Pancreas (tissue), 10 donors: ENCODE data around the gene PLCB2. TPM values are rescaled to one million over a fixed set of nuclear protein-coding genes. Genes with fewer than 3 reads are reported as not detected.

Experiments
- ATAC-seq, 4 donors: fragments of 200-7000 bp; cut with Tn5 transposase; one replicate each; pipeline versions ENCODE4 v1.8.0 to v1.9.1; 2020; ENCODE audit warnings: mild to moderate bottlenecking in 4 of 4, moderate library complexity in 4 of 4
- DNase-seq, 6 donors: peaks; one replicate each; pipeline ENCODE4 v3.0.0-alpha.2; 2020
- FAIRE-seq: peaks from 2 replicates; lab custom pipeline; 2012; peaks lifted over from hg19 to GRCh38; lab: Jason Lieb, UNC
- H3K27ac ChIP-seq, 4 donors: fragments of 200-600 bp; sonication (generic); 1 replicate in 3 of 4; 2 replicates in 1 of 4; pipeline versions ENCODE4 v1.5.0 to v1.8.0; 2020
- H3K27me3 ChIP-seq, 4 donors: fragments of 200-600 bp; one replicate each; pipeline ENCODE4 v1.8.0; 2021
- H3K36me3 ChIP-seq, 3 donors: fragments of 200-600 bp; sonication (generic) in 1 of 3; one replicate each; pipeline versions ENCODE4 v1.5.0 to v1.8.0; 2020 to 2021
- H3K4me1 ChIP-seq, 3 donors: fragments of 200-600 bp; one replicate each; pipeline ENCODE4 v1.8.0; 2021
- H3K4me3 ChIP-seq, 4 donors: fragments of 200-600 bp; sonication (generic) in 2 of 4; one replicate each; pipeline versions ENCODE4 v1.5.0 to v1.8.0; 2020 to 2021
- H3K9me3 ChIP-seq, 4 donors: fragments of 200-600 bp; one replicate each; pipeline ENCODE4 v1.8.0; 2021
- CTCF ChIP-seq, 4 donors: fragments of 200-600 bp; sonication (generic) in 3 of 4; IDR thresholded peaks; one replicate each; pipeline versions ENCODE4 v1.5.0 to v1.8.0; 2021; ENCODE audit warnings: antibody characterized with exemption in 4 of 4
- WGBS, 2 donors: extraction: QIAGEN DNeasy Blood & Tissue Kit; methylation state at CpG; one replicate each; pipeline ENCODE4 v1.1.7; 2013; 5-methylcytosine and 5-hydroxymethylcytosine counted together
- intact Hi-C, 3 donors: fragments of 100-400 bp; cut with DNase I; formaldehyde crosslinking; loops; one replicate each; pipeline versions ENCODE4 v1.11.1 to v1.14.2; 2022
- polyA plus RNA-seq, 2 donors: library from polyadenylated mRNA; stranded (reverse); fragments of 200-250 nt; gene quantifications; one replicate each; pipeline ENCODE4 v1.2.3, GENCODE V29; 2013
- total RNA-seq, 6 donors: library from RNA; stranded (reverse); fragmentation: NEBNext Ultra II Directional in 4 of 6; extraction: Animal tissue kit (Norgen Biotek cat#: 25700) in 4 of 6; gene quantifications; one replicate each; pipeline versions ENCODE4 v1.2.1 to v1.2.4, GENCODE V29; 2021 to 2023
- donor health status: healthy with polysubstance abuse.
- donor health status: DM: no; HTN: no; CAD: no; lungs with moderate emphysema.
- donor health status: DM: no; HTN: no; CAD: no.
- donor health status: control.
- donor health status: control.
- donor health status: Bipolar disorder and iron deficiency.
- donor health status: DM: yes; HTN: yes; CAD: no.
- donor health status: DM: no; HTN: no; CAD: no.
- donor health status: DM: no; HTN: no; CAD: no.
- donor health status: DM: yes; HTN: yes; CAD: no.

PLCB2 gene
- total and polyA plus RNA-seq, 8 donors: 0.94 to 23.5 (median 5.7) TPM

- no peak overlapping the region for H3K27ac ChIP-seq
- no peak for FAIRE-seq
- 88 to 94% methylated on average over 7 of the region's 7 CpGs for WGBS, 2 donors
Observed at GRCh38 chr15:40331637-40332036, 23.9 kb upstream of the PLCB2 start.

GRCh38 chr15:40331026-40331425, 23.3 kb upstream of the PLCB2 start:
- 87 to 93% methylated on average over 7 of the region's 7 CpGs for WGBS, 2 donors
- no peak for TF ChIP-seq CTCF (IDR thresholded peaks at IDR 0.05)
- no peaks in the 10 kb centered on the region for H3K9me3 ChIP-seq
- DNase-seq (peak in 1 of 6 donors; percentile 29), ATAC-seq (no peak), FAIRE-seq (no peak)
- no peak overlapping the region for H3K4me3 ChIP-seq
- H3K27me3 ChIP-seq: no peaks in the 10 kb centered on the region
- no peak overlapping the region for H3K27ac ChIP-seq
- intact Hi-C loops: no loop called here
- peaks cover 0 to 16% (median 0%) of the 10 kb centered on the region in 3 donors for H3K4me1 ChIP-seq
- no peaks in the 10 kb centered on the region for H3K36me3 ChIP-seq

More at GRCh38 chr15:40331637-40332036, 23.9 kb upstream of the PLCB2 start:
- no peak for ATAC-seq
- Histone ChIP-seq H3K4me3 (no peak overlapping the region), H3K4me1 (peaks cover 0 to 16% (median 0%) of the 10 kb centered on the region in 3 donors), H3K36me3 (no peaks in the 10 kb centered on the region), H3K9me3 (no peaks in the 10 kb centered on the region), H3K27me3 (no peaks in the 10 kb centered on the region)
- no peak for TF ChIP-seq CTCF (IDR thresholded peaks at IDR 0.05)
- intact Hi-C loops: no loop called here
- peak in 1 of 6 donors; percentile 21 for DNase-seq

- peak overlapping the region in 2 of 4 donors; percentile 28 to 41 for H3K27ac ChIP-seq
- 73 to 80% methylated on average over 5 of the region's 5 CpGs for WGBS, 2 donors
- H3K9me3 ChIP-seq: no peaks in the 10 kb centered on the region
- no peak overlapping the region for H3K4me3 ChIP-seq
- no peaks in the 10 kb centered on the region for H3K36me3 ChIP-seq
- H3K27me3 ChIP-seq: no peaks in the 10 kb centered on the region
- peak in 2 of 4 donors; percentile 9 to 24 for ATAC-seq
- TF ChIP-seq CTCF (IDR thresholded peaks at IDR 0.05): no peak
- H3K4me1 ChIP-seq: peaks cover under 1 to 20% (median under 1%) of the 10 kb centered on the region in 3 donors
- peak in 1 of 6 donors; percentile 37 for DNase-seq
- intact Hi-C loops: no loop called here
- no peak for FAIRE-seq
Observed at GRCh38 chr15:40330368-40330836, 22.7 kb upstream of the PLCB2 start.

GRCh38 chr15:40329804-40330203, 22.1 kb upstream of the PLCB2 start:
- Histone ChIP-seq H3K36me3 (no peaks in the 10 kb centered on the region), H3K27me3 (no peaks in the 10 kb centered on the region), H3K4me3 (no peak overlapping the region), H3K4me1 (peaks cover 6 to 21% (median 7%) of the 10 kb centered on the region in 3 donors), H3K27ac (peak overlapping the region in 2 of 4 donors; percentile 28 to 41), H3K9me3 (no peaks in the 10 kb centered on the region)
- FAIRE-seq: no peak
- no peak for DNase-seq
- TF ChIP-seq CTCF (IDR thresholded peaks at IDR 0.05): no peak
- no peak for ATAC-seq
- intact Hi-C loops: no loop called here
- 79 to 80% methylated on average over 7 of the region's 7 CpGs for WGBS, 2 donors

GRCh38 chr15:40328751-40329150, 21.0 kb upstream of the PLCB2 start:
- no peak for TF ChIP-seq CTCF (IDR thresholded peaks at IDR 0.05)
- Histone ChIP-seq H3K27ac (peak overlapping the region in 1 of 4 donors; percentile 3), H3K36me3 (no peaks in the 10 kb centered on the region), H3K4me3 (no peak overlapping the region), H3K4me1 (peaks cover 9 to 15% (median 9%) of the 10 kb centered on the region in 3 donors), H3K27me3 (no peaks in the 10 kb centered on the region), H3K9me3 (no peaks in the 10 kb centered on the region)
- intact Hi-C loops: no loop called here
- FAIRE-seq (no peak), ATAC-seq (no peak), DNase-seq (no peak)
- WGBS, 2 donors: 81% methylated on average over 5 of the region's 5 CpGs
